GM18502 (cell line): ENCODE data around the gene CHST12.

Experiments
- ATAC-seq: cut with Tn5 transposase; IDR thresholded peaks from one replicate; pipeline ENCODE4 v1.9.1; 2021; ENCODE audit warnings: mild to moderate bottlenecking; ENCODE audit not compliant: unreplicated experiment, poor library complexity

CHST12 gene

DNA sequence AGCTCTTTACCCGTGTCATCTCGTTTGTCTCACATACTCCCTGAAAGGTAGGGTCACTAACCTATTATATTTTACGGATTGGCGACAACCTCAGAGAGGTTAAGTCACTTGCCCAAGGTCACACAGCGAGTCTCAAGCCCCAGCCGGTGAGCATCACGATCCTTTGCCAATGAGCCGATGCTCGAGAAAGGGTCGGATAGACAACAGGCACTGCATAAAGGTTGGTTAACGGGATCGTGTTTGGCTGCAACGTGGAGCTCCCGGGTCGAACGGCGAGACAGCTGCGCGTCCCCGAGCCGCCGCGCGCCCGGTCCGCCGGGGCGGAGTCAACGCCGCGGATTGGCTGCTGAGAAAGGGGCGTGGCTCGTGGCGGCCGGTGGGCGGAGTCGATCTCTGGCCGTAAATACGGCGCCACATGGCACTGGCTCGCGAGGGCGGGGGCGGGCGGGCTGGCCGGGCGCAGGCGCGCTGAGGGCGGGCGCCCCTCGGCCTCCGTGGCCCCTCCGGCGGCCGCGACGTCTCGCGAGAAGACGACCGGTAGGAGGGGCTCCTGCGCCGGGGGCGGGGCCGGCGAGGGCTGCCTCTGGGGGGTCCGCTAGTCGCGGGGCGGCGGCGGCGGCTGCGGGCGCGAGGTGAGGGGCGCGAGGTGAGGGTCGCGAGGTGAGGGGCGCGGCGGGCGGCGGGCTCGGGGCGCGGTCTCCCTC is at the start of gene CHST12:
CHST12 (plus strand) TSS at position 598 of the 704 bp plus-strand sequence. CDS start 29,029 bp downstream, outside the sequence.
- ATAC-seq, result peak; percentile 47

DNA sequence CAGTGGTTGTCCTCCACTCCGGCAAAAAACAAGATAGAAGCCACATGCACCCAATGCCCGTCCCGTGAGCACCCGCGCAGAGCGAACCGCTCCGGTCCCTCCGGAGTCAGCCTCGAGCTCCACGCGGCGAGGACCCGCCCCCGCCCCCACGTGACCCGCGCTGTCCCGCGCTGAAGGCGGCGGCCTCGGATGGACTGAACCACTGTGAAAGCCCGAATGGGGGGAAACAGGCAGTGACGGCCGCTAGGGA is 49.5 kb upstream of the CHST12 start:
- peak; percentile 56 for ATAC-seq

DNA sequence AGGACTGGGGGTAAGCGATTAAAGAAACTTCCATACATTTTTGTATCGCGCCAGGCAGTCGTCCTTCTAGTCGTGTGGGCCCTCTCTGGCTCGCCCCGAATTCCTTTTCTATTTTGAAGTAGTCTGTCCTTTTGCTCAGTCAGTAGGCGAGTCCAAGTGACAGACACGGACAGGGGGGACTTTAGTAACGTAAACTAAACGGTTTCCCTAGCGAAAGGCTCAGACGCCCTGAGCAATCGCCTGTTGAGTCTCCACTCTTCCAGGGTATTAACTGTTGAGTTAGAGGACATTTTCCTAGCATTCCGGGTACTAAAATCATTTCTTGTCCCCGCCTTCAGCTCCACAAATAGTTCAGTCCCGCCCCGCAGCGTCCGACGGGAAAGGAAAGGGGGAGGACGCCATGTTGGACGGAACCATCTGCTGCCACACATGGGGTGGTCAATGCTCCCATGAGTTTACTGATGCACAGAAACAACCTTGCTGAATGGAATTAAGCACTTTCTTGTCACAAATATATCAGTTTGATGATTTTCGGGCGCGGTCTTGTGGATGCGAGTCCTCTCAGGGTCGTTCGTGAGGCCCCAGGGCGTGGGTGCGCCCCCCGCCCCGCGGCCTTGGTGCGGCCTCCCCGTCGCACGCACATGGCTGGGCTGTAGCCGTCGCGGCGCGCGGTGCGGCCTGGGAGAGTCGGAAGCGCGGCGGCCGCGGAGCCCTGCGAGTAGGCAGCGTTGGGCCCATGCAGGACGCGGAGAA is 49.0 kb upstream of the CHST12 start, which contains the start of gene EIF3B:
EIF3B (plus strand) TSS at position 642 of the 753 bp plus-strand sequence; CDS start at position 737, 95 bp downstream.
- peak; percentile 87 for ATAC-seq

DNA sequence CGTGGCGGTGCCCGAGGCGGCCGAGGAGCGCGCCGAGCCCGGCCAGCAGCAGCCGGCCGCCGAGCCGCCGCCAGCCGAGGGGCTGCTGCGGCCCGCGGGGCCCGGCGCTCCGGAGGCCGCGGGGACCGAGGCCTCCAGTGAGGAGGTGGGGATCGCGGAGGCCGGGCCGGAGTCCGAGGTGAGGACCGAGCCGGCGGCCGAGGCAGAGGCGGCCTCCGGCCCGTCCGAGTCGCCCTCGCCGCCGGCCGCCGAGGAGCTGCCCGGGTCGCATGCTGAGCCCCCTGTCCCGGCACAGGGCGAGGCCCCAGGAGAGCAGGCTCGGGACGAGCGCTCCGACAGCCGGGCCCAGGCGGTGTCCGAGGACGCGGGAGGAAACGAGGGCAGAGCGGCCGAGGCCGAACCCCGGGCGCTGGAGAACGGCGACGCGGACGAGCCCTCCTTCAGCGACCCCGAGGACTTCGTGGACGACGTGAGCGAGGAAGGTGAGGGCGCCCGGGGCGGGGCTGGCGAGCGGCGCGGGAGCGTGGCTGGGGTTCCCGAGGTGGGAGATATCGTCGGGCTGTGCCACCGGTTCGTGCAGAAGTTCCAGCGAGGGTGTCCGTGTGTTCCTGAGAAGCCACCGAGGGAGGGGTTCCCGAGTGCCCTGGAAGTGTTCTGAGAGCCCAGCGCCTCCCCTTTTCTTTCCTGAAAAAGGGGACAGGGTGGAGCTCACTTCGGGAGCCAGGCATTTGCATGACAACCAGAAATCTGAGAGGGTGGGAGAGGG is 48.3 kb upstream of the CHST12 start:
- ATAC-seq, result peak; percentile 16

DNA sequence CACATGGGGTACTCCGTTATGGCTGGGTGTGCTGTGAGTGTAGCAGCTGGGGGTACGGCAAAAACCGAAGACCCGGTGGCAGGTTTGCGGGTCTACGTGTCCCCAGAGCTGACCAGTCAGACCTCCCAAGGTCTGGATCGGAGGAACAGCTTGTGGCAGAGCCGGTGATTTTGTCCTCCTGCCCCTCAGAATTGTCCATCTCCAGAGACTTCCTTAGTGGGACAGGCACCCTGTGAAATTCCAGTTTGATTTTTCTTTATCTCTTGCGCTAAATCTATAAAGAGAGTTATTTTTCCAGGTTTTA is 47.8 kb upstream of the CHST12 start:
- ATAC-seq, result no peak

DNA sequence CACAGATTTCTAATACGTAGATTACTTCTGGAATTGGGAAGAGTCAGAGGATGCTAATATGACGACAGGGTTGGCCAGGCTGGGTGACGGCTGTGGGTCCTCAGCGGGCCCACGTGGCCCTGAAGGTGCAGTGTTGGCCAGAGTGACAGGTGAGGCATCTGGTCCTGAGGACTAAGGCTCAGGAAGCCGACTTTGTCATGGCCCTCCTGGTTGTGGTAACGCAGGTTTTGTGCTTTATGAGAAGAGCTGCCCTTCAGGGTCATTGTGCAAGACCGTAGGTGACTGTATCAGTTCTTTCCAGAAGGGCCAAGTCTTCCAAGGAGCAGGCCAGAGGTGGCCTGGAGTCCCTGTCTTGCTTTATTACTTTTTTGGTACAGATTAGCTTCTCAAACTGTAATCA is 46.2 kb upstream of the CHST12 start:
- no peak for ATAC-seq

DNA sequence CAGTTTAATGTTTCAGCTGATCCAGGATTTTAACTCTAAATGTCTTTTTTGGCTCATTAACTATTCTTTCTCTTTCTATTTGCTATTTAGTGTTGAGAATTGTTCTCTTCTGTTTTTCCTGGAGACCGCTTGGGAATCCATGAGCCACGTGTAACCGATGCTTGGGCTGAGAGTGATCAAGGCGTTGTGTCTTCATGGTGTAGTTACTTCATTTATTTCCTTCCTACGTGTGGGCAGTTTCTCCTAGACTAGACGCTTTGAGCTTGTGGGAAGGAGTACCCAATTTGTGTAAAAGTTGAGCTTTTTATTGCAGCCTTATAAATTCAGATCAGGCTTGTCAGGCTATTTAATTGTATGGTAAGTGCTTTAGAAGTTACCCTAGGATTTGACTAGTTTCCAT is 45.8 kb upstream of the CHST12 start:
- no peak for ATAC-seq

DNA sequence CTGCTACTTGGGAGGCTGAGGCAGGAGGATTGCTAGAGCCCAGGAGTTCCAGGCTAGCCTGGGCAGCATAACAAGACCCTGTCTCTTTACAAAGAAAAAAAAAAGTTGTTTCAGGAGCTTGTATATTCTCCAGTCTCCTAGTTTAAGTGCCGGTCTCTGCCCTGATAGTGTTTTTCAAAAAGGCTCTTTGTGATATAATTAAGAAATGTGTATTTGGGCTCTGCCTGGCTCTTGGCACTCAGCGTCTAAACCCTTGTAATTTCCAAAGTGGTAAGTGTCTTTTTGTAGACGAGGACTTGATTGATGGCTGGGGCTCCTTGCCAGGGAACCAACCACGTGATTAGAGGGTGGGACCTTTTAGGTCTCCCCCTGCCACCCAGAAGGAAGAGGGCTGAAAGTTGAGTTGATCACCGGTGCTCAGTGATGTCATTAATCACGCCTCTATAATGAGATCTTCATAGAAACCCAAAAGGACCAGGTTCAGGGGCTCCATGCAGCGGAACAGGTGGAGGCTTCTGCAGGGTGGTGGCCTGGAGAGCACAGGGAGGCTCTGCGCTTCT is 44.4 kb upstream of the CHST12 start:
- ATAC-seq, result no peak

DNA sequence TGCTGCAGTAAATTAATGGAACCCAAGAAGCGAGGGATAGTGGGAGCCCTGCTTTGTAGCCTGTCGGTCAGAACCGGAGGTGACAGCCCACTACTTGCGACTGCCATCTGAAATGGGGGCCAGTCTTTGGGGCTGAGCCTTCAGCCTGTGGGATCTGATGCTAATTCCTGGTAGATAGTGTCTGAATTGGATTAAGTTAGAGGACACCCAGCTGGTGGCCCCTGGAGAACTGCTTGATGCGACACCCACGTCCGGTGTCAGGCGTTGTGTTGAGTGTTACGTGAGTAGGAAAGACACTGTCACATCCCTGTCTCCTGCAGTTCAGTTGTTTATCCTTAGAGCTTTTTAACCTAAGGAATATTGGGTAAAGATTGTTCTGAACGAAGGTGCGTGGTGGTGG is 43.8 kb upstream of the CHST12 start:
- ATAC-seq, result no peak

DNA sequence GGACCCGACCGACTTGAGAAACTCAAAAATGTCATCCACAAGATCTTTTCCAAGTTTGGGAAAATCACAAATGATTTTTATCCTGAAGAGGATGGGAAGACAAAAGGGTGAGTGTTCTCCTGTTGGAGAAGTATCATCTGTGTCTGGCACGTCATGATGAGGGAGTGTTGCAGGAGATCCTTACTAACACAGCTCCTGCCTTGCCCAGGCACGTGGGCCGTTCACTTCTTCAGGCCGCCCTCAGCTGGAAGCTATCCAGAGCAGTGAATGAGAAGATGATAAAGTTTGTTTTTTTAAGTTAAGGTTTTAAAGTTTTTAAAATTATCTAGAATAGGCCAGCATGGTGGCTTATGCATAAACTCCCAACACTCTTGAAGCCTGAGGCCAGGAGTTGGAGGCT is 42.6 kb upstream of the CHST12 start:
- no peak for ATAC-seq

DNA sequence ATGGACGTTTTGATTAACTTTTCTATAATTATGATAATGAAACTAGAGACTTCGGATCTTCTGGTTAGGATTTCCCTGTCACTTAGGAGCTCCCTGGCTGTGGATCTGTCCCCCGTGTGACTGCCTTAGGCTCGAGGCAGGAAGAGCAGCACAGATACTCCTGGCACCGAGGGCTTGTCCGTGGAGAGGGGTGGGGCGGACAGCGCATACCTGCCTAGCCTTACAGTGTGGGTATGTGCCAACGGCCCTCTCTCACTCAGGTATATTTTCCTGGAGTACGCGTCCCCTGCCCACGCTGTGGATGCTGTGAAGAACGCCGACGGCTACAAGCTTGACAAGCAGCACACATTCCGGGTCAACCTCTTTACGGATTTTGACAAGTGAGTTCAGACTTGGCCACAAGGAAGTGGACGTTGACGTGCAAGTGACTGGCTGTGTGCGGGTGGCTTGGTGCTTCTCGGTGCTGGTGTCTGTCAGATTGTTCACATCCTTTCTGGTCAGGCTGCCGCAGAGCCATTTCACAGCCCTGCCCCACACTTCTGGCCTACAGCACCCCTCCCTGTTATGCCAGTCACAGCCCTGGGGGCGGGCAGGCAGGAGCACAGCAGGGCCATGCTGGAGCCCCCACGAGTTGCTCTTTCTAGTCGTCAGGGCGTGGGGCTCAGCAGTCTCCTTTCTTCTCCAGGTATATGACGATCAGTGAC is 40.9 kb upstream of the CHST12 start:
- no peak for ATAC-seq

DNA sequence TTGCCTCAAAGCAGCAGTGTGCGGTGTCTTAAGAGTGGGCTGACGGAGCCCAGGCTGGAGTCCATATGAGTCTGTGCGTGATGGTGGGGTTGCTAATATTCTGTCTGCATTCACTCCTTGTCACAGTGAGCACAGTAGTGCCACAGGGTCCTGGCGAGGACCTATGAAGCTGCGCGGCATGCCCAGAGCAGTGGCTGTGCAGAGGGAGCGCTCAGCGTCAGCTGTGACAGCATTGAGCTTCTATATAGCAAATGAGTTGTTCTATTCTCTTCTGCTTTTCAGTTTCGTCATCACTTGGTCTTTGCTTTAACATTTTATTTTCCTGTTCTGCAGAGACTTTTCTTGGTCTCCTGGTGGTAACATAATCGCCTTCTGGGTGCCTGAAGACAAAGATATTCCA is 34.3 kb upstream of the CHST12 start:
- no peak for ATAC-seq

DNA sequence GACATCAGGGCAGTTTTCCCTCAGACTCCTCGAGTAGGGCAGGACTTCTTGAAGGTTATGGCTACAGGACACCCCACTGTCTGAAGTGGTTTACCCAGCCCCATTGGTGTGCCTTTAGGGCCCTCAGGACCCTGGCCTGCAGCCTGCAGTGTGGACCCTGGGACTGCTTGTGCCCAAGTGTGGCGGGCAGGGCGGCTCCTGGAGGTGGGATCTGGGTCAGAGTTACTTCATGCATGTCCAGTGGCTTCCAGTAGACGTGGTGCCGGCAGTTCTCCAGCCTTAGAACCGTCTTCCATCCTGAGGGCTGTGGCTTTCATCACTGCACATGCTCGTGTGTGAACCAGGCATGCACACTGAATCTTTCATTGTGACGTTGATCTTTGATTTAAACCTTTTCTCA is 32.1 kb upstream of the CHST12 start:
- ATAC-seq, result no peak

DNA sequence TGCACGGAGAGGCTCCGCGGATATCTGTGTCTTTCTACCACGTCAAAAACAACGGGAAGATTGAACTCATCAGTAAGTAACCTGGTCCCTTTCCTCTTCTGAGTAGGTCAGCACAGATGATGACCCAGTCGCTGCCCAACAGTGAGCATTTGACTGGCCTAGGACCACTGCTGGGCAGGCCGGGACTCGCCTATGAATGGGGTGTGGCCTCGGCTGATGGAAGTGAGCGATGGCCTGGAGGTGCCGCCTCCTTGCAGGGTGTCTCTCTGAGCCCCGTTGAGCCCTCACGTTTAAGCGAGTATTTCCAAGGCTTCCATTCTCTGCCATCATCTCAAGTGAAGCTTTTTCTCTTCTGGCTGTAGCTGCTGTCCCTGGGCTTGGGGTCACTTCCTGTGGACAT is 30.7 kb upstream of the CHST12 start:
- ATAC-seq, result no peak

DNA sequence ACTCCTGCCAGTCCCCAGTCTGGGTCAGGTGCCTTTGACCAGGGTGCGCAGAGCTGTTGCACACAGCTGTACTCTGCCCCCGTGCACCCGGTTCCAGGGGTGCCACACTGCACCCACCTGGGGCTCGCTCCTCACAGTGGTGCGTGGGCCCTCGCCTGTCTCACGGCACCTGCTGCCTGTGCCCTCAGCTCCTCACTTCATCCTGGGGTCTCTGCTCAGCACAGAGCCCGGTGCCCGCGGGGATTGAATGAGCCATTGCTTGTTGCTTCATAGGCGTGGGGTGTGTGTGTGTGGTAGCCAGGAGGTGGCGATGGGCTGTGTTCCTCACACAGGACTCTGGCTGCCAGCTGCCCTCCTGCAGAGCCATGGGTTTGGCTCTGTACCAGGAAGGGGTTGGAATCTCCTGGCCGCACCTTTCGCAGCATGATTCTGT is 30.3 kb upstream of the CHST12 start:
- no peak for ATAC-seq

DNA sequence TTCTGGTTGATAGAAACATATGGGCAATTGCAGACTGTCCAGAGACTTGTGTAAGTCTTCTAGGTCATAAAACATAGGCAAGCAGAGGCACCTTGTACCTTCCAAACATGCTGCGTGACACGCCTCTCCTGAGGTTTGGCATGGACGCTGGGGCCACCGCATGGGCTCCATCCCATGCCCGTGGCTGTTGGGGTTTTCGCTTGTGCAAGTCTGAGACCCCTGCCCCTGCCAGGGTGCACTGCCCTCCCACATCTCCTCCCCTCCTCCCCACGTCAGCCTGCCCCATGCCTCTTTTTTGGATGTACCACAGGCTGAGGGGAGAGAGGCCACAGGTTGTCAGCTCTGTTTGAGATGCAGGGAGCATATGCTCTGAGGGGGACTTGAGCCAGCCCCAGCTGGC is 29.8 kb upstream of the CHST12 start:
- ATAC-seq, result no peak

DNA sequence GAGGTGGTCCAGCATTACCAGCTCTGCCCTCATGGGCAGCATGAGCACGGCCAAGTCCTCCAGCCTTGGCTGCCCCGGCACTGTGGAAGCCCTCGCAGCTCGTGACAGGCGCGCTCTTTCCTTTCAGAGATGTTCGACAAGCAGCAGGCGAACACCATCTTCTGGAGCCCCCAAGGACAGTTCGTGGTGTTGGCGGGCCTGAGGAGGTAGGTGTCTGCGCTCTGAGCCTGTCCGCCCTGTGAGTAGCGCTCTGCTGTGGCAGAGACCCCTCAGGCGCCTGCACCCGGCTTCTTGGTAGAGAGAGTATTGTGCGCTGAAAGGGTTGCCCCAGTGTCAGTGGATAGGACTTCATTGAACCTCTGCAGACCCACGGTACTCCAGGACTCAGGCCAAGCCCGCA is 29.0 kb upstream of the CHST12 start:
- no peak for ATAC-seq

DNA sequence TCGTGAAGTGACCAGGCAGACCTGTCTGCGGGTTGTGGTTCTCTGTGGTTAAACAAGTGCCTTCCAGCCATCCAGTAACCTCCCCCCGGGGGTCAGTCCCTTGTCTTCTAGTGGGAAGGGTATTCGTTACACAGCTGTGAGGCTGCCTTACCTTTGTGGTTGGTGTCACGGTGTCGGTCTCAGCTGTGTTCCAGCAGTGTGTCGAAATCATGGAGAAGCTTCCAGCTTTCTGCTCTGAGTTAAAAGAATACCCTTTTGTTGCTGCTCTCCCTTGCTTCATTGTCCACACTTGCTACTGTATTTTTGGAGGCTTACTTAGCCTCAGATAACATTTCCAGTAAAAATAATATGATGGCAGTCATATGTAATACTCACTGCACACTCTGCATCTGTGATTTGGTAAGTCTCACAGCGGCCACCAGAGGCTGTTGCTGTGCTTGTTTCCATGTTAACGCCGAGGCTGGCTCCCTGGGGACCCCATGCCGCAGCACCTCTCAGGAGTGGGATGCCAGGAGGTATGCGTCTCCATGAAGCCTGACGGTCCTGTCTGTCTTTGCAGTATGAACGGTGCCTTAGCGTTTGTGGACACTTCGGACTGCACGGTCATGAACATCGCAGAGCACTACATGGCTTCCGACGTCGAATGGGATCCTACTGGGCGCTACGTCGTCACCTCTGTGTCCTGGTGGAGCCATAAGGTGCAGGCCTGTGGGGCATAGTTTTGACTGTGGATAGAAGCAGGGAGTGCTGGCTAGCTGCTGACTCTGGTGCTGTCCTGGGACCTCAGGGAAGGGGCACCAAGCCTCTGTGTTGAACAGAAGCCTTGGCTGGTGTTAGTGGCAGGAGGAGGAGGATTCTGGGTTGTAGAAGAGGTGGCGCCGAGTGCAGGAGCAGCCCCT is 28.3 kb upstream of the CHST12 start:
- ATAC-seq, result no peak

DNA sequence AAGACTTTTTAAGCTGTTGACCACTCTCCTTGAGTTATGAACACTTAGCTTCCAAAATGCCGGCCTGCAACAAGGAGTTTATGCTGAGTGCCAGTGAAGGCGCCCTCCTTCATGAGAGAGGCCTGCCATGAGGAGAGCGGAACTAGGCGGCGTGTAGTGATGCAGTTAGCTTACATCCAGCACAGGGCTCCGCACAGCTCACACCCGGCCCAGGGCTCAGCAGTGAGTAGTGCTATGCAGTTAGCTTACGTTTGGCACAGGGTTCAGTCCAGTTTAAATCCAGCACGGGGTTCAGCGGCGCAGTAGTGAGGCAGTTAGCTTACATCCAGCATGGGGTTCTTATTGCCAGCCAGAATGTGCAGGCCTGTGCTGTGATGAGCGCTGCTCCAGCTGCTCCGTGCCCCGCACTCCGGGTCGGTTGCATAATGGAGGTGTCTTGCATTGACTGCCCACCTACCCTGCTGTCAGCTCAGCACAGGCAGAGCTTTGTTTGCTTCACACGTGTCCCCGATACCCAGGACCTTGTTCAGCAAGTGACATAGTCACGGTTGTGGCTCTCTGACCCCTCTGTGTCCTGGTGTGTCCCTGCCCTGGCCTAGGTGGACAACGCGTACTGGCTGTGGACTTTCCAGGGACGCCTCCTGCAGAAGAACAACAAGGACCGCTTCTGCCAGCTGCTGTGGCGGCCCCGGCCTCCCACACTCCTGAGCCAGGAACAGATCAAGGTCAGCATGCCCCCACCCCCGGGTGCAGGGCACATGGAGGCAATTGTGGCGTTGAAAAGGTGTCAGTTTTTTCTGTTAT is 26.9 kb upstream of the CHST12 start:
- no peak for ATAC-seq
